HepG2 (cell line): Measurements from ENCODE around the gene CCDC85C. TPM values are rescaled to one million over a fixed set of nuclear protein-coding genes. Genes with fewer than 3 reads are reported as not detected.

Experiments
- ATAC-seq: fragments of 200-7000 bp; cut with Tn5 transposase; 3 replicates; pipeline ENCODE4 v1.9.1; 2020; ENCODE audit warnings: mild to moderate bottlenecking, moderate library complexity
- BruUV-seq: library from RNA; stranded (reverse); fragments of 400-500 nt; replicated peaks from 2 replicates; lab custom pipeline; 2021; lab: Mats Ljungman, UMichigan
- CTCF ChIA-PET: fragments of 300-600 bp; formaldehyde crosslinking; extraction: SDS; loops from one replicate; lab custom pipeline; 2021; ENCODE audit warnings: low total read pairs, inconsistent platforms, low intra/inter-chr PET ratio; lab: Yijun Ruan, JAX
- POLR2A ChIA-PET: fragments of 350-600 bp; sonication (Branson Sonifier 250); formaldehyde crosslinking; loops from one replicate; lab custom pipeline; 2020; ENCODE audit warnings: antibody characterized with exemption, inconsistent platforms; lab: Yijun Ruan, JAX
- DNase-seq: peaks from one replicate; pipeline ENCODE4 v3.0.0-alpha.2; 2015; ENCODE audit warnings: low spot score
- FAIRE-seq: peaks from 3 replicates; lab custom pipeline; 2011; peaks lifted over from hg19 to GRCh38; lab: Jason Lieb, UNC
- H2AFZ ChIP-seq: one replicate; pipeline ENCODE4 v1.6.1; 2011; ENCODE audit warnings: low read length, inconsistent platforms
- H3K27ac ChIP-seq: fragments of 300-600 bp; 3 replicates; pipeline ENCODE4 v1.8.0; 2011; ENCODE audit warnings: mixed run types, mild to moderate bottlenecking, mixed read lengths, low read length, inconsistent platforms; ENCODE audit not compliant: insufficient read depth; ENCODE audit errors: extremely low read length
- H3K27me3 ChIP-seq, 2 experiments: fragments of 200-600 bp in 1 of 2; 2 replicates in 1 of 2; 3 replicates in 1 of 2; pipeline versions ENCODE4 v1.6.0 to v1.8.0; 2011; ENCODE audit warnings: low read length in 2 of 2, mild to moderate bottlenecking in 2 of 2, moderate library complexity in 2 of 2, inconsistent platforms in 1 of 2; ENCODE audit not compliant: insufficient read depth in 2 of 2, control insufficient read depth in 1 of 2
- H3K36me3 ChIP-seq, 2 experiments: fragments of 200-600 bp in 1 of 2; replicated peaks in 1 of 2; 2 replicates in 1 of 2; 3 replicates in 1 of 2; pipeline versions ENCODE4 v1.5.1 to v1.8.0; 2011; ENCODE audit warnings: low read length in 2 of 2, inconsistent platforms in 1 of 2; ENCODE audit not compliant: insufficient read depth in 2 of 2, control insufficient read depth in 1 of 2
- H3K4me1 ChIP-seq: 2 replicates; pipeline ENCODE4 v1.5.1; 2012; ENCODE audit warnings: low read length, inconsistent platforms; ENCODE audit not compliant: insufficient read depth
- H3K4me2 ChIP-seq: 2 replicates; pipeline ENCODE4 v1.6.0; 2011; ENCODE audit warnings: low read depth, low read length, inconsistent platforms
- H3K4me3 ChIP-seq, 3 experiments: fragments of 200-600 bp in 1 of 3; sonication (generic), shearing (Covaris generic) in 1 of 3; replicated peaks in 1 of 3; 2 replicates each; pipeline ENCODE4 v1.5.1; 2011 to 2016; ENCODE audit warnings: low read length in 3 of 3, inconsistent platforms in 2 of 3, low read depth in 2 of 3, mild to moderate bottlenecking in 2 of 3, control low read depth in 1 of 3, mixed read lengths in 1 of 3; ENCODE audit not compliant: insufficient read depth in 1 of 3
- H3K79me2 ChIP-seq: one replicate; pipeline ENCODE4 v1.6.1; 2011; ENCODE audit warnings: low read length, inconsistent platforms; ENCODE audit not compliant: insufficient read depth
- H3K9ac ChIP-seq: 2 replicates; pipeline ENCODE4 v1.6.0; 2011; ENCODE audit warnings: mild to moderate bottlenecking, low read depth, low read length, inconsistent platforms; ENCODE audit not compliant: insufficient read depth
- H3K9me3 ChIP-seq: 2 replicates; pipeline ENCODE4 v1.5.1; 2012; ENCODE audit warnings: mild to moderate bottlenecking, low read length
- H4K20me1 ChIP-seq: 2 replicates; pipeline ENCODE4 v1.6.0; 2011; ENCODE audit warnings: inconsistent platforms, mild to moderate bottlenecking, low read length, moderate library complexity; ENCODE audit not compliant: insufficient read depth
- ADNP ChIP-seq: sonication (generic); formaldehyde crosslinking; IDR thresholded peaks from 2 replicates; pipeline ENCODE4 v1.4.0; 2020; ENCODE audit warnings: missing genetic modification reagents
- BRD4 ChIP-seq: sonication (generic); formaldehyde crosslinking; IDR thresholded peaks from 2 replicates; pipeline ENCODE4 v1.4.0; 2020; ENCODE audit warnings: missing genetic modification reagents
- CSRNP1 ChIP-seq: sonication (generic); formaldehyde crosslinking; IDR thresholded peaks from 2 replicates; pipeline ENCODE4 v1.8.1; 2023; ENCODE audit warnings: mild to moderate bottlenecking, missing genetic modification reagents
- FOSL2 ChIP-seq: sonication (generic); formaldehyde crosslinking; IDR thresholded peaks from 2 replicates; pipeline ENCODE4 v1.4.0; 2020; ENCODE audit warnings: missing genetic modification reagents
- HIVEP1 ChIP-seq: sonication (generic); formaldehyde crosslinking; IDR thresholded peaks from 2 replicates; pipeline ENCODE4 v1.4.0; 2020; ENCODE audit warnings: mild to moderate bottlenecking, missing genetic modification reagents
- MED8 ChIP-seq: sonication (generic); formaldehyde crosslinking; IDR thresholded peaks from 2 replicates; pipeline ENCODE4 v1.8.1; 2023; ENCODE audit warnings: mild to moderate bottlenecking, missing genetic modification reagents; ENCODE audit not compliant: insufficient replicate concordance
- PHF20 ChIP-seq: sonication (generic); formaldehyde crosslinking; IDR thresholded peaks from 2 replicates; pipeline ENCODE4 v1.5.0; 2020; ENCODE audit warnings: mild to moderate bottlenecking, missing genetic modification reagents
- RBM22 ChIP-seq: fragments of 200-400 bp; formaldehyde crosslinking; optimal IDR thresholded peaks from 2 replicates; pipeline ENCODE3; 2017; ENCODE audit warnings: mild to moderate bottlenecking, low read length, moderate library complexity
- SIN3B ChIP-seq: fragments of 150-350 bp; IDR thresholded peaks from 2 replicates; pipeline ENCODE4 v1.6.1; 2014; ENCODE audit warnings: low read length
- TGIF2 ChIP-seq: IDR thresholded peaks from 2 replicates; pipeline ENCODE4 v1.6.1; 2016; ENCODE audit warnings: control low read depth, missing compliant biosample characterization
- ZNF276 ChIP-seq: sonication (generic); formaldehyde crosslinking; IDR thresholded peaks from 2 replicates; pipeline ENCODE4 v1.4.0; 2020; ENCODE audit warnings: mild to moderate bottlenecking, low read depth, missing genetic modification reagents
- ZNF562 ChIP-seq: sonication (generic); formaldehyde crosslinking; IDR thresholded peaks from 2 replicates; pipeline ENCODE4 v1.8.0; 2022; ENCODE audit warnings: missing genetic modification reagents, borderline replicate concordance
- ZNF839 ChIP-seq: sonication (generic); formaldehyde crosslinking; IDR thresholded peaks from 2 replicates; pipeline ENCODE4 v1.4.0; 2020; ENCODE audit warnings: missing genetic modification reagents, mild to moderate bottlenecking, borderline replicate concordance
- WGBS: methylation state at CpG from one replicate; pipeline ENCODE4 v1.1.6; 2017; ENCODE audit warnings: low lambda C conversion rate; 5-methylcytosine and 5-hydroxymethylcytosine counted together
- in situ Hi-C: cut with HindIII; loops from 2 replicates; pipeline ENCODE4 v1.10.0; 2017; ENCODE audit warnings: low pct_unique_long_range_greater_than_20kb; ENCODE audit not compliant: extremely low pct_ligation_motif_present
- intact Hi-C: fragments of 100-400 bp; cut with micrococcal nuclease; formaldehyde crosslinking; loops from one replicate; pipeline ENCODE4 v1.10.0; 2022; ENCODE audit not compliant: unreplicated experiment
- polyA plus RNA-seq, 8 experiments: library from polyadenylated mRNA; depleted of rRNA in 3 of 8; stranded (reverse) in 7 of 8; unstranded in 1 of 8; fragments of >200 nt; fragmentation: Illumina TruSeq in 4 of 8; extraction: Trizol in 4 of 8; gene quantifications; 2 replicates each; pipeline versions ENCODE4 v1.2.1 to v1.2.3, GENCODE V29; 2011 to 2016; ENCODE audit warnings: low read depth in 4 of 8, missing spikeins in 1 of 8, mixed read lengths in 1 of 8; ENCODE audit not compliant: insufficient read depth in 1 of 8
- total RNA-seq, 5 experiments: library from RNA; depleted of rRNA; stranded (reverse); fragments of >200 nt; fragmentation: Illumina TruSeq; extraction: Trizol; gene quantifications; 2 replicates each; pipeline ENCODE4 v1.2.3, GENCODE V29; 2016; ENCODE audit warnings: low read depth in 1 of 5

Gene CCDC85C
- total and polyA plus RNA-seq, 2 of the 13 experiments (the other 11 are each of a cell fraction or from before 2014, with no cell fraction given): 18.8 to 43.8 TPM

GRCh38 chr14:99566009-99566389, 38.0 kb downstream of the CCDC85C start (continued):
- TF ChIP-seq SIN3B (no peak), ZNF839 (peak; percentile 14; the same call in 1 of the 2 replicates), TGIF2 (CRISPR knock-in tag) (0 out of 2 replicates have a peak, but pooled peaks have one; percentile 28), ZNF562 (no peak), BRD4 (CRISPR knock-in tag) (no peak), ADNP (CRISPR knock-in tag) (no peak), ZNF276 (CRISPR knock-in tag) (peak; percentile 7; the same call in 1 of the 2 replicates)

- BruUV-seq: no TSS peak
- peak overlapping the region in 1 of 3 experiments; percentile 54; a peak in 1 of 6 replicates for H3K4me3 ChIP-seq
- no CpG with 5 or more reads among the region's 4 CpGs for WGBS
- no peaks in the 10 kb centered on the region for H3K9me3 ChIP-seq
- TF ChIP-seq PHF20 (CRISPR knock-in tag) (0 out of 2 replicates have a peak, but pooled peaks have one; percentile 8), CSRNP1 (CRISPR knock-in tag) (peak; percentile 46; the same call in 1 of the 2 replicates), HIVEP1 (CRISPR knock-in tag) (no peak), MED8 (CRISPR knock-in tag) (no peak), FOSL2 (0 out of 2 replicates have a peak, but pooled peaks have one; percentile 12), RBM22 (peak; percentile 66)
- CTCF ChIA-PET: no interaction called here
- ATAC-seq (no peak), FAIRE-seq (no peak), DNase-seq (no peak)
- peaks cover 12% of the 10 kb centered on the region for H4K20me1 ChIP-seq
- H3K79me2 ChIP-seq: peaks cover 95% of the 10 kb centered on the region
- no peaks in the 10 kb centered on the region for H3K27me3 ChIP-seq
- in situ Hi-C loops: loop anchor here (5.0 kb wide), 1 partner anchor 37 kb away; the partner anchor contains the start of gene CCDC85C
- intact Hi-C loops: no loop called here
- H3K27ac ChIP-seq: peak overlapping the region; percentile 91
- H3K36me3 ChIP-seq: no peaks in the 10 kb centered on the region
- POLR2A ChIA-PET: interaction anchor here (1.1 to 2.2 kb wide), 5 partner anchors 9 to 41 kb away, joined by 3 to 8 read pairs (median 7); no protein-coding TSS in a partner anchor
- peaks cover 95% of the 10 kb centered on the region for H3K4me1 ChIP-seq
- H3K9ac ChIP-seq: peak overlapping the region; percentile 25; the same call in 1 of the 2 replicates
- H2AFZ ChIP-seq: no peak overlapping the region
- peak overlapping the region; percentile 80; the same call in 1 of the 2 replicates for H3K4me2 ChIP-seq
These were observed 38.6 kb downstream of the CCDC85C start for GRCh38 chr14:99565383-99565782.
